ENCODE results near the gene POMP.

Gene POMP

DNA sequence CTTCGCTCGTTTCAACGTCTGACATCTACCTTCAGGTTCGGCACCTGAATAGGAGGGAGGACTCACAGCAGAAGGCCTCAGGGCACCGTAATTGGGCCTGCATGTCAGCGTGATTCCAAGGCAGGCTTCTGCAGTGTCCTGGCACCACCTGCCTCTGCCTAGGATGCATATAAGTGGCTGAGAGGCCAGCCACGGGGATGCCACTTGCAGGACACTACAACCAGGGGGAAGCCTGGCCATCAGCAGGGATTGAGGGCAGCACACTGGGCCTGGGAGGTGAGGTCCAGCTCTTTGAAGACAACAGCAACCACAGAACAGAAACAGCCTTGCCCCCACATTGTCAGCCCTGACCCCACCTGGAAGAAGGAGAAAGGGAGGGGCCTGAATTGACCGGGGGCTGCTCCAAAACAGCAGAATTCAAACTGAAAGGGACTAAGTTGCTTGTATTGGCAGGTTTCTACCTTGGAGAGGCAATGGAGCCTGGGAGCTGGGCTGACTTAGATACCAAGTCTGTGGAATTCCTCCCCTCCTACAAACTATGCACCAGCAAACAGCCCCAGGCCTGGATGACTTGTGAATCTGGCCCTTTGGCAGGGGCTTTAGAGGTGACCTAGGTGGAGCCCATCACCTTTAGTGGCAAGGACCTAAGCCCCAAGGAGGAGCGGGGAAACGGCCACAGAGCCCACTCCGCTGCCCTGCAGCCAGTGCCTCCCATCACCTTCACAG, 34.1 kb upstream of the POMP start:
- Histone ChIP-seq H3K79me2 (ENCODE audit: insufficient read depth, low read length) (no peaks in the 10 kb centered on the region), H2AFZ (ENCODE audit: low read depth, low read length) (no peak overlapping the region), H4K20me1 (ENCODE audit: insufficient read depth, low read length) (no peaks in the 10 kb centered on the region), H3K4me1 (ENCODE audit: insufficient read depth, low read length) (0 out of 2 replicates have a peak, but pooled peaks cover 7% of the 10 kb centered on the region), H3K4me3 (ENCODE audit: low read depth in 1 of 2, low read length in 2 of 2) (no peak overlapping the region), H3K9ac (ENCODE audit: low read depth, low read length) (no peak overlapping the region), H3K27ac (ENCODE audit: low read length) (no peak overlapping the region), H3K36me3 (ENCODE audit: insufficient read depth, low read length) (no peaks in the 10 kb centered on the region), H3K27me3 (ENCODE audit: insufficient read depth, low read length, poor library complexity) (no peaks in the 10 kb centered on the region), H3K4me2 (ENCODE audit: insufficient read depth, low read length) (no peak overlapping the region), H3K9me3 (ENCODE audit: insufficient read depth, low read length, severe bottlenecking) (no peaks in the 10 kb centered on the region)
- no peak for ATAC-seq (ENCODE audit: insufficient read depth, low read depth)
- no peak for DNase-seq
- TF ChIP-seq, protein P1, sequence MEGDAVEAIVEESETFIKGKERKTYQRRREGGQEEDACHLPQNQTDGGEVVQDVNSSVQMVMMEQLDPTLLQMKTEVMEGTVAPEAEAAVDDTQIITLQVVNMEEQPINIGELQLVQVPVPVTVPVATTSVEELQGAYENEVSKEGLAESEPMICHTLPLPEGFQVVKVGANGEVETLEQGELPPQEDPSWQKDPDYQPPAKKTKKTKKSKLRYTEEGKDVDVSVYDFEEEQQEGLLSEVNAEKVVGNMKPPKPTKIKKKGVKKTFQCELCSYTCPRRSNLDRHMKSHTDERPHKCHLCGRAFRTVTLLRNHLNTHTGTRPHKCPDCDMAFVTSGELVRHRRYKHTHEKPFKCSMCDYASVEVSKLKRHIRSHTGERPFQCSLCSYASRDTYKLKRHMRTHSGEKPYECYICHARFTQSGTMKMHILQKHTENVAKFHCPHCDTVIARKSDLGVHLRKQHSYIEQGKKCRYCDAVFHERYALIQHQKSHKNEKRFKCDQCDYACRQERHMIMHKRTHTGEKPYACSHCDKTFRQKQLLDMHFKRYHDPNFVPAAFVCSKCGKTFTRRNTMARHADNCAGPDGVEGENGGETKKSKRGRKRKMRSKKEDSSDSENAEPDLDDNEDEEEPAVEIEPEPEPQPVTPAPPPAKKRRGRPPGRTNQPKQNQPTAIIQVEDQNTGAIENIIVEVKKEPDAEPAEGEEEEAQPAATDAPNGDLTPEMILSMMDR (IDR thresholded peaks at IDR 0.05; ENCODE audit: borderline replicate concordance, extremely low read depth, low read length, poor library complexity, severe bottlenecking) = no peak
- TF ChIP-seq EZH2 (IDR thresholded peaks at IDR 0.05; ENCODE audit: borderline replicate concordance, low read depth, low read length, severe bottlenecking) = no peak

DNA sequence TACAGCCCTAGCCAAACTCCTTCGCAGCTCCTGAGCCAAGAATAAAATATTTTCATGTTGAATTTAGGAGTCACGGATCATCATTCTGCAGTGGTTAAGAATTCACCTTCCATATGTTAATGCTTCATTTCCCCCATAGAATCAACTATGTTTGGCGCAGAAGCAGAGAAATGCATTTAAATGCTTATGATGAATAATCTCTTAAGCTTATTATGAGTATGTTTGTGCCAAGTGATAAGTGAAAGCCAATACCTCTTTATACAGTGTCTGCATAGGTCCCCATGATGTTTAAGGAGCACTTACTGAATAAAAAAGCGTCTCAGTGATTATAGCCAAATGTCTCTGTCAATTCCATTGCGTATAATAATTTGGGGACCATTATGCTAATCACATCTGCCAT, 32.7 kb upstream of the POMP start:
- Histone ChIP-seq H3K9ac (ENCODE audit: low read depth, low read length) (no peak overlapping the region), H3K27ac (ENCODE audit: low read length) (no peak overlapping the region), H4K20me1 (ENCODE audit: insufficient read depth, low read length) (no peaks in the 10 kb centered on the region), H3K4me2 (ENCODE audit: insufficient read depth, low read length) (no peak overlapping the region), H3K9me3 (ENCODE audit: insufficient read depth, low read length, severe bottlenecking) (no peaks in the 10 kb centered on the region), H3K36me3 (ENCODE audit: insufficient read depth, low read length) (no peaks in the 10 kb centered on the region), H3K79me2 (ENCODE audit: insufficient read depth, low read length) (no peaks in the 10 kb centered on the region), H3K4me1 (ENCODE audit: insufficient read depth, low read length) (0 out of 2 replicates have a peak, but pooled peaks cover 7% of the 10 kb centered on the region), H3K4me3 (ENCODE audit: low read depth in 1 of 2, low read length in 2 of 2) (no peak overlapping the region), H3K27me3 (ENCODE audit: insufficient read depth, low read length, poor library complexity) (no peaks in the 10 kb centered on the region), H2AFZ (ENCODE audit: low read depth, low read length) (no peak overlapping the region)
- TF ChIP-seq, protein P1 (IDR thresholded peaks at IDR 0.05; ENCODE audit: borderline replicate concordance, extremely low read depth, low read length, poor library complexity, severe bottlenecking) = no peak
- no peak for TF ChIP-seq EZH2 (IDR thresholded peaks at IDR 0.05; ENCODE audit: borderline replicate concordance, low read depth, low read length, severe bottlenecking)
- DNase-seq (no peak), ATAC-seq (ENCODE audit: insufficient read depth, low read depth) (no peak)

DNA sequence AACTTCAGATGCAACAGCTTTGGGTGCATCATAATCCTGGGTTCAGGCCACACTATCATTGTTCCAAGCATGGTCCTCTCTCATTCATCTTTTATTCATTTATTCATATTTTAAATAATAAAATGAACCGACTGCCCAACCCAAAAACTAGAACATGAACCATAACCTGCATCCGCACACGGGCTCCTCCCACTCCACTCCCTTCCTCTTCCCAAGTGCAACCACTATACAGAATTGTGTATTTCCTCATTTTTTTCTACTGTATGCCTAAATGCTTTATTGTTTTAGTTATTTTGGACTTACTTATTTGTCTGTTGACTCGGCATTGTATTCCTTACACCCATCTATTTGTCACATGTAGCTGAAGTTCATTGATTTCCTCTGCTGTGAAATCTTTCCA, 30.7 kb upstream of the POMP start:
- no peaks in the 10 kb centered on the region for H3K9me3 ChIP-seq (ENCODE audit: insufficient read depth, low read length, severe bottlenecking)
- no peaks in the 10 kb centered on the region for H3K79me2 ChIP-seq (ENCODE audit: insufficient read depth, low read length)
- TF ChIP-seq, protein P1 (IDR thresholded peaks at IDR 0.05; ENCODE audit: borderline replicate concordance, extremely low read depth, low read length, poor library complexity, severe bottlenecking) = no peak
- no peak for TF ChIP-seq EZH2 (IDR thresholded peaks at IDR 0.05; ENCODE audit: borderline replicate concordance, low read depth, low read length, severe bottlenecking)
- ATAC-seq (ENCODE audit: insufficient read depth, low read depth) = no peak
- H3K4me2 ChIP-seq (ENCODE audit: insufficient read depth, low read length) = no peak overlapping the region
- 0 out of 2 replicates have a peak, but pooled peaks cover 7% of the 10 kb centered on the region for H3K4me1 ChIP-seq (ENCODE audit: insufficient read depth, low read length)
- DNase-seq = no peak
- H2AFZ ChIP-seq (ENCODE audit: low read depth, low read length) = no peak overlapping the region
- H3K36me3 ChIP-seq (ENCODE audit: insufficient read depth, low read length) = no peaks in the 10 kb centered on the region
- no peaks in the 10 kb centered on the region for H4K20me1 ChIP-seq (ENCODE audit: insufficient read depth, low read length)
- H3K27me3 ChIP-seq (ENCODE audit: insufficient read depth, low read length, poor library complexity) = no peaks in the 10 kb centered on the region
- H3K9ac ChIP-seq (ENCODE audit: low read depth, low read length) = no peak overlapping the region
- no peak overlapping the region for H3K27ac ChIP-seq (ENCODE audit: low read length)
- no peak overlapping the region for H3K4me3 ChIP-seq (ENCODE audit: low read depth in 1 of 2, low read length in 2 of 2)

Data from DND-41 (cell line).